OCI-LY3 (cell line): ENCODE measurements around the gene FN1.

ENCODE experiments used
- H2AFZ ChIP-seq: fragments of 200-600, 300-600 bp; shearing (Covaris generic); 2 replicates; pipeline ENCODE4 v1.6.0; 2014; ENCODE audit warnings: antibody characterized with exemption, low read depth, low read length
- H3K27ac ChIP-seq: fragments of 200-600, 300-600 bp; sonication (generic); 2 replicates; pipeline ENCODE4 v1.5.1; 2014; ENCODE audit warnings: mild to moderate bottlenecking, low read length, moderate library complexity, mixed read lengths
- H3K27me3 ChIP-seq: fragments of 200-600, 300-600 bp; sonication (generic); 2 replicates; pipeline ENCODE4 v1.6.1; 2014; ENCODE audit warnings: low read depth, low read length, mixed read lengths
- H3K36me3 ChIP-seq: fragments of 200-600, 300-600 bp; sonication (generic); replicated peaks from 2 replicates; pipeline ENCODE3; 2014; ENCODE audit warnings: low read depth, low read length, mixed read lengths
- H3K4me1 ChIP-seq: fragments of 300-600, 200-600 bp; sonication (generic); 2 replicates; pipeline ENCODE4 v1.6.1; 2014; ENCODE audit warnings: low read length, mixed read lengths
- H3K4me2 ChIP-seq: fragments of 200-600, 300-600 bp; sonication (generic); 2 replicates; pipeline ENCODE4 v1.6.1; 2014; ENCODE audit warnings: low read length, mixed read lengths
- H3K4me3 ChIP-seq: fragments of 300-600, 200-600 bp; sonication (generic); 2 replicates; pipeline ENCODE4 v1.5.1; 2014; ENCODE audit warnings: antibody characterized with exemption, mild to moderate bottlenecking, low read length, moderate library complexity
- H3K79me2 ChIP-seq: fragments of 300-600, 200-600 bp; shearing (Covaris generic); 2 replicates; pipeline ENCODE4 v1.6.1; 2014; ENCODE audit warnings: mild to moderate bottlenecking, low read length, mixed read lengths
- H3K9ac ChIP-seq: fragments of 300-600, 200-600 bp; shearing (Covaris generic); 2 replicates; pipeline ENCODE4 v1.6.0; 2014; ENCODE audit warnings: mild to moderate bottlenecking, low read length, moderate library complexity
- H3K9me3 ChIP-seq: fragments of 200-600, 300-600 bp; shearing (Covaris generic); 2 replicates; pipeline ENCODE4 v1.6.1; 2014; ENCODE audit warnings: low read length, mixed read lengths; ENCODE audit not compliant: insufficient read depth
- H4K20me1 ChIP-seq: fragments of 200-600, 300-600 bp; sonication (generic); 2 replicates; pipeline ENCODE4 v1.6.1; 2016; ENCODE audit warnings: low read length, mixed read lengths; ENCODE audit not compliant: insufficient read depth
- CTCF ChIP-seq: fragments of 200-600, 300-600 bp; sonication (generic); IDR thresholded peaks from 2 replicates; pipeline ENCODE4 v1.5.1; 2014; ENCODE audit warnings: antibody characterized with exemption, low read length, low read depth
- EZH2phosphoT487 ChIP-seq: fragments of 200-600 bp; shearing (Covaris generic); IDR thresholded peaks from 2 replicates; pipeline ENCODE4 v1.6.1; 2018; ENCODE audit warnings: antibody characterized with exemption, mixed run types, low read depth

FN1 gene

GRCh38 chr2:215479536-215480240, 43.8 kb upstream of the FN1 start:
- no peak overlapping the region for H3K4me2 ChIP-seq
- H3K27me3 ChIP-seq = no peaks in the 10 kb centered on the region
- H3K9me3 ChIP-seq = no peaks in the 10 kb centered on the region
- no peak overlapping the region for H3K4me3 ChIP-seq
- H3K9ac ChIP-seq = no peak overlapping the region
- no peak overlapping the region for H2AFZ ChIP-seq
- H3K27ac ChIP-seq = no peak overlapping the region
- H4K20me1 ChIP-seq = no peaks in the 10 kb centered on the region
- no peaks in the 10 kb centered on the region for H3K36me3 ChIP-seq
- no peaks in the 10 kb centered on the region for H3K4me1 ChIP-seq
- TF ChIP-seq CTCF = no peak
- TF ChIP-seq EZH2phosphoT487 = no peak
- no peaks in the 10 kb centered on the region for H3K79me2 ChIP-seq

- TF ChIP-seq EZH2phosphoT487 (no peak), CTCF (no peak)
- Histone ChIP-seq H3K9me3 (no peaks in the 10 kb centered on the region), H4K20me1 (no peaks in the 10 kb centered on the region), H3K4me1 (no peaks in the 10 kb centered on the region), H3K9ac (no peak overlapping the region), H3K79me2 (no peaks in the 10 kb centered on the region), H3K36me3 (no peaks in the 10 kb centered on the region), H3K27me3 (no peaks in the 10 kb centered on the region), H3K4me2 (no peak overlapping the region), H3K27ac (no peak overlapping the region), H3K4me3 (no peak overlapping the region), H2AFZ (no peak overlapping the region)
Measured at GRCh38 chr2:215479121-215479520, 43.3 kb upstream of the FN1 start.

- H3K4me3 ChIP-seq = no peak overlapping the region
- no peaks in the 10 kb centered on the region for H4K20me1 ChIP-seq
- H3K9me3 ChIP-seq = no peaks in the 10 kb centered on the region
- H3K4me2 ChIP-seq = no peak overlapping the region
- H2AFZ ChIP-seq = no peak overlapping the region
- no peaks in the 10 kb centered on the region for H3K4me1 ChIP-seq
- no peaks in the 10 kb centered on the region for H3K79me2 ChIP-seq
- no peak overlapping the region for H3K9ac ChIP-seq
- no peaks in the 10 kb centered on the region for H3K27me3 ChIP-seq
- no peak overlapping the region for H3K27ac ChIP-seq
- TF ChIP-seq EZH2phosphoT487 = no peak
- no peak for TF ChIP-seq CTCF
- H3K36me3 ChIP-seq = no peaks in the 10 kb centered on the region
Measured at GRCh38 chr2:215476424-215476823, 40.6 kb upstream of the FN1 start.

GRCh38 chr2:215466097-215466909, 30.4 kb upstream of the FN1 start:
- H3K4me1 ChIP-seq = no peaks in the 10 kb centered on the region
- H4K20me1 ChIP-seq = no peaks in the 10 kb centered on the region
- H2AFZ ChIP-seq = no peak overlapping the region
- no peak overlapping the region for H3K4me2 ChIP-seq
- TF ChIP-seq EZH2phosphoT487 = no peak
- no peak for TF ChIP-seq CTCF
- H3K36me3 ChIP-seq = no peaks in the 10 kb centered on the region
- H3K4me3 ChIP-seq = no peak overlapping the region
- H3K9ac ChIP-seq = no peak overlapping the region
- H3K27ac ChIP-seq = no peak overlapping the region
- no peaks in the 10 kb centered on the region for H3K27me3 ChIP-seq
- no peaks in the 10 kb centered on the region for H3K9me3 ChIP-seq
- no peaks in the 10 kb centered on the region for H3K79me2 ChIP-seq
